ENCODE data around the gene GALNT16. TPM values are rescaled to one million over a fixed set of nuclear protein-coding genes. Genes with fewer than 3 reads are reported as not detected.

GALNT16 gene
- polyA plus RNA-seq, 1 donor (not counting 4 experiments of a cell fraction or from before 2014, with no cell fraction given) = not detected

DNA sequence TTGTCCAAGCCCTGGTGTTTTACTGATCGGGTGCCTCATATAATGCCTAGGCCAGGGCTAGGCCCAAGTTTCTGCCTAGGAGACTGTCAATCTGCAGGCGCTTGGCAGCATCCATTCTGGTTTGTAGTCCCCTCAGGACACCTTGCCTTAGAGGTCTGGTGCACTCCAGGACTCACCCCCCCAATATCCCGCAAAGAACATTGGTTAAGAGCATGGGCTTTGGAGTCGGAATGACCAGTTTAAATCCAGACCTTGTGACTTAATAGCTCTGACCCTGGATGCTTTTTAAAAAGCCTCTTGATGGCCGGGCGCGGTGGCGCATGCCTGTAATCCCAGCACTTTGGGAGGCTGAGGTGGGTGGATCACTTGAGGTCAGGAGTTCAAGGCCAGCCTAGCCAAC is 60.0 kb downstream of the GALNT16 start:
- FAIRE-seq = no peak
- Histone ChIP-seq H2AFZ (ENCODE audit: control insufficient read depth, low read length) (no peak overlapping the region), H3K9ac (ENCODE audit: control insufficient read depth, extremely low read depth, insufficient read depth, low read length) (no peak overlapping the region), H3K9me3 (ENCODE audit: control insufficient read depth, low read depth, low read length) (no peaks in the 10 kb centered on the region), H3K27ac (ENCODE audit: control insufficient read depth, insufficient read depth, low read length) (no peak overlapping the region), H3K79me2 (ENCODE audit: control insufficient read depth, insufficient read depth, low read length) (no peaks in the 10 kb centered on the region), H3K27me3 (ENCODE audit: control insufficient read depth, extremely low read depth, insufficient read depth, low read length) (peaks cover 4% of the 10 kb centered on the region), H3K4me3 (ENCODE audit: control insufficient read depth in 2 of 3, extremely low read depth in 1 of 3, insufficient read depth in 2 of 3, low read depth in 1 of 3, low read length in 3 of 3) (no peak overlapping the region), H3K4me2 (ENCODE audit: control insufficient read depth, extremely low read depth, insufficient read depth, low read depth, low read length) (no peak overlapping the region), H3K36me3 (ENCODE audit: control insufficient read depth in 2 of 2, extremely low read depth in 1 of 2, insufficient read depth in 2 of 2, low read length in 2 of 2) (no peaks in the 10 kb centered on the region), H3K4me1 (ENCODE audit: control insufficient read depth, extremely low read depth, insufficient read depth, low read length) (no peaks in the 10 kb centered on the region), H4K20me1 (ENCODE audit: control insufficient read depth, extremely low read depth, insufficient read depth, low read length) (no peaks in the 10 kb centered on the region), H3K9me1 (ENCODE audit: control insufficient read depth, extremely low read depth, insufficient read depth, low read length) (no peaks in the 10 kb centered on the region)
- TF ChIP-seq EZH2 (IDR thresholded peaks at IDR 0.05; ENCODE audit: low read length) = no peak
- TF ChIP-seq, protein P1, sequence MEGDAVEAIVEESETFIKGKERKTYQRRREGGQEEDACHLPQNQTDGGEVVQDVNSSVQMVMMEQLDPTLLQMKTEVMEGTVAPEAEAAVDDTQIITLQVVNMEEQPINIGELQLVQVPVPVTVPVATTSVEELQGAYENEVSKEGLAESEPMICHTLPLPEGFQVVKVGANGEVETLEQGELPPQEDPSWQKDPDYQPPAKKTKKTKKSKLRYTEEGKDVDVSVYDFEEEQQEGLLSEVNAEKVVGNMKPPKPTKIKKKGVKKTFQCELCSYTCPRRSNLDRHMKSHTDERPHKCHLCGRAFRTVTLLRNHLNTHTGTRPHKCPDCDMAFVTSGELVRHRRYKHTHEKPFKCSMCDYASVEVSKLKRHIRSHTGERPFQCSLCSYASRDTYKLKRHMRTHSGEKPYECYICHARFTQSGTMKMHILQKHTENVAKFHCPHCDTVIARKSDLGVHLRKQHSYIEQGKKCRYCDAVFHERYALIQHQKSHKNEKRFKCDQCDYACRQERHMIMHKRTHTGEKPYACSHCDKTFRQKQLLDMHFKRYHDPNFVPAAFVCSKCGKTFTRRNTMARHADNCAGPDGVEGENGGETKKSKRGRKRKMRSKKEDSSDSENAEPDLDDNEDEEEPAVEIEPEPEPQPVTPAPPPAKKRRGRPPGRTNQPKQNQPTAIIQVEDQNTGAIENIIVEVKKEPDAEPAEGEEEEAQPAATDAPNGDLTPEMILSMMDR (optimal IDR thresholded peaks at IDR 0.05 in 1 of 3, IDR thresholded peaks at IDR 0.05 in 1 of 3, conservative IDR thresholded peaks at IDR 0.05 in 1 of 3; ENCODE audit: extremely low read depth in 1 of 3, insufficient read depth in 2 of 3, low read length in 3 of 3) = no peak
- no peak for DNase-seq (ENCODE audit: low read depth, low spot score)
- dilution Hi-C loops (cut with MboI; ENCODE audit: extremely low pct_ligation_motif_present, low sequenced_read_pairs) = no loop called here

DNA sequence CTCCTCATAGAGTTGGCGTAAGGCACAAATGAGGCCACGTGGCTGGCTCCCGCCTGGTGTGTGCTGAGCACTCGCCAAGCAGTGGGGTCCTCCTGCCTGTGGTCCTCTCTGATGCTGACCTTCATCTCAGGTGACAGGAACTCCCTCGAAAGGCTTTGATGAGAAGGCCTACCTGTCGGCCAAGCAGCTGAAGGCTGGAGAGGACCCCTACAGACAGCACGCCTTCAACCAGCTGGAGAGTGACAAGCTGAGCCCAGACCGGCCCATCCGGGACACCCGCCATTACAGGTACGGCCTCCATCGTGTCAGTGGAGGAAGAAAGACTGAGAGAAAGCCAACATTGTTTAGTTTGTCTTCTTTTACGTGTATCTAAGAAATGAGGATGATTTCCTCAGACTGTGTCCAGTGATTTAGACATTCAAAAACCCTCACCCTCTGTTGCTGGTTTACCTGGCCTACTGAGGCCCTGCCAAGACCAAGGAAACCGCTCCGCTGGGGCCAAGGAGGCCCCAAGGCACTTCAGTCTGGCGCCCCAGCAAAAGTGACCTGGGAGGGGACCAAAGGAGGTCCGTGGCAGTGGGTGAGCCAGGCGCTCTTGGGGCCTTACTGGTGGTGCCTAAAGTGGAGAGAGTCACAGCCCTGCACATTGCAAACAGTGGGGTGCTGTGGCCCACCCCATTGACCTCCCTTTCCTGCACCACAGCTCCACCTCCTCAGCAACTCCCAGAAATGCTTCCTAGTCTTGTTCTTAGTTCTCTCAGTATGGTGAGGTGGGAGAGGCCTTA is 60.8 kb downstream of the GALNT16 start:
- Histone ChIP-seq H3K9ac (ENCODE audit: control insufficient read depth, extremely low read depth, insufficient read depth, low read length) (no peak overlapping the region), H3K36me3 (ENCODE audit: control insufficient read depth in 2 of 2, extremely low read depth in 1 of 2, insufficient read depth in 2 of 2, low read length in 2 of 2) (no peaks in the 10 kb centered on the region), H3K9me3 (ENCODE audit: control insufficient read depth, low read depth, low read length) (no peaks in the 10 kb centered on the region), H3K27ac (ENCODE audit: control insufficient read depth, insufficient read depth, low read length) (no peak overlapping the region), H3K9me1 (ENCODE audit: control insufficient read depth, extremely low read depth, insufficient read depth, low read length) (no peaks in the 10 kb centered on the region), H3K4me3 (ENCODE audit: control insufficient read depth in 2 of 3, extremely low read depth in 1 of 3, insufficient read depth in 2 of 3, low read depth in 1 of 3, low read length in 3 of 3) (no peak overlapping the region), H2AFZ (ENCODE audit: control insufficient read depth, low read length) (no peak overlapping the region), H3K4me1 (ENCODE audit: control insufficient read depth, extremely low read depth, insufficient read depth, low read length) (no peaks in the 10 kb centered on the region), H3K27me3 (ENCODE audit: control insufficient read depth, extremely low read depth, insufficient read depth, low read length) (peaks cover 9% of the 10 kb centered on the region), H3K79me2 (ENCODE audit: control insufficient read depth, insufficient read depth, low read length) (no peaks in the 10 kb centered on the region), H4K20me1 (ENCODE audit: control insufficient read depth, extremely low read depth, insufficient read depth, low read length) (no peaks in the 10 kb centered on the region), H3K4me2 (ENCODE audit: control insufficient read depth, extremely low read depth, insufficient read depth, low read depth, low read length) (no peak overlapping the region)
- FAIRE-seq (no peak), DNase-seq (ENCODE audit: low read depth, low spot score) (no peak)
- dilution Hi-C loops (cut with MboI; ENCODE audit: extremely low pct_ligation_motif_present, low sequenced_read_pairs) = no loop called here
- TF ChIP-seq, protein P1 (optimal IDR thresholded peaks at IDR 0.05 in 1 of 3, IDR thresholded peaks at IDR 0.05 in 1 of 3, conservative IDR thresholded peaks at IDR 0.05 in 1 of 3; ENCODE audit: extremely low read depth in 1 of 3, insufficient read depth in 2 of 3, low read length in 3 of 3) = no peak
- no peak for TF ChIP-seq EZH2 (IDR thresholded peaks at IDR 0.05; ENCODE audit: low read length)
